GM20000 (cell line): Measurements from ENCODE around the gene LACRT.

Experiments
- DNase-seq: peaks from one replicate; pipeline ENCODE4 v3.0.0; 2012; ENCODE audit warnings: low spot score
- CTCF ChIP-seq: IDR thresholded peaks from 2 replicates; pipeline ENCODE4 v1.5.1; 2012; ENCODE audit warnings: mild to moderate bottlenecking, control low read depth; ENCODE audit errors: extremely low read depth, missing control alignments

LACRT gene

DNA sequence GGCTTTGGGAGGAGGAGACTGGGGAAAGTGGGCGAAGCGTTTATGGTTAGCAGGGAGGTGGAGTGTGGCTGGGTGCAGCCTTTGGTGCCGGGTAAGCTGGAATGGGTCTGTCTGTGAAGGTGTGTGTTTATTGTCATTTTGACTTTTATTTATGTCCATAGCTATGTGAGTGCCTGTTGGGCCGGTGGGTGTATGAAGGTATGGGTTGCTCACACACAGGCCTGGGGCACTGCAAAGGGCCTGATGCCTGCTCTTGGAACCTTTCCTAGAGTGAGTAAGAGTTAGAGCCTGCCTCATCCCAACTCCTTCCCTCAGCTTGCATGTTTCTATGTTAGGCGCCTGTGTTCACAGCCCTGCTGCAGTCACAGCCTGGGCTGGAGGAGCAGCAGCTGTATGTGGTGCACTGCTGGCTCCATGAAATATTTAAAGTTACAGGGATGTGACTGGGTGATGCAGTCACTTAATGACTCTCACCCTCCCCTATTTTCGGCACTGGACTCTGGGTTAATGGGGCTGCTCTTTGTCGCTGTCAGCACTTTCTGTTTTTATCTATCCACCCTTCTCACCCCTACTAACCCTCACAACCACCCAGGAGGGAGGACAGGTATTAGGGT lies 43.6 kb downstream of the LACRT start:
- DNase-seq, result no peak

DNA sequence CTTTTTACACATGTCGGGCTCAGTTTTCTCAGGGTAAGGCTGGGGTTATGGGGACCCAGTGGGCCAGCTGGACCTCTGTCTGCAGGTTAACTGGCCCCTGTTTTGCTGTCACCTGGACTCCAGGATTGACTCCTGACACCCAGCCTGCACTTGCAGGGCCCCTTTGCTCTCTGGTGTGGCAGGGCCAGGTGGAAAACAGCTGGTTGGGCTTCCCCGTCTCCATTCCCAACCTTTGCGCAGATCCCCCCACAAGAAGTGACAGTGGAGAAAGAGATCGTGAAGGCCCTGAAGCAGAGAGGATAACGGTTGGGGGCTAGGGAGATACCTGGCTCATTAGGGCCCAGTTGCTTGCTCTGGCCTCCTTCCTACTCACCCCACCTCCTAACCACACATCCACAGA lies 44.7 kb downstream of the LACRT start:
- no peak for TF ChIP-seq CTCF
- DNase-seq, result no peak

More for the DNA sequence above, 43.6 kb downstream of the LACRT start:
- TF ChIP-seq CTCF, result no peak

DNA sequence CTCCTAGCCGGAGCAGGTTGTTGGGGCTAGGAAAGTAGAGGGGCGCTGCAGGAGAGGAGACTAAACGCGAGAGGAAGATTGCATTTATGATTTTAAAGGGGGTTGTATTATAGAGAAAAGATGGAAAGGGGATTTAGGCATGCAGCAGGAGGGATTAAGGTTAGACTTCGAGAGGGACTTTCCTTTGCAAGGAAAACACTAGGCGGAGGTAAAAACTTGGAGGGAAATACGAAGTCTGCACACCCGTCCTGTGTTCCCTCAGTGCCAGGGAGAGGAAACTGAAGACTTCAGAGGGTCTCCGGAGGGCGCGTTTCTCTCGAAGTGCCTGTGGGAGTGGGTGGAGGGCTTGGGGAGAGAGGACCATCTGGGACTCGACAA lies 45.8 kb downstream of the LACRT start:
- TF ChIP-seq CTCF, result no peak

GRCh38 chr12:54588110-54588889 lies 46.4 kb downstream of the LACRT start, which contains the start of gene PPP1R1A:
PPP1R1A (minus strand) TSS chr12:54588659; CDS start chr12:54588488, 171 bp downstream.
- TF ChIP-seq CTCF, result no peak
- DNase-seq, result no peak

More for the DNA sequence above, 45.8 kb downstream of the LACRT start:
- DNase-seq, result no peak

DNA sequence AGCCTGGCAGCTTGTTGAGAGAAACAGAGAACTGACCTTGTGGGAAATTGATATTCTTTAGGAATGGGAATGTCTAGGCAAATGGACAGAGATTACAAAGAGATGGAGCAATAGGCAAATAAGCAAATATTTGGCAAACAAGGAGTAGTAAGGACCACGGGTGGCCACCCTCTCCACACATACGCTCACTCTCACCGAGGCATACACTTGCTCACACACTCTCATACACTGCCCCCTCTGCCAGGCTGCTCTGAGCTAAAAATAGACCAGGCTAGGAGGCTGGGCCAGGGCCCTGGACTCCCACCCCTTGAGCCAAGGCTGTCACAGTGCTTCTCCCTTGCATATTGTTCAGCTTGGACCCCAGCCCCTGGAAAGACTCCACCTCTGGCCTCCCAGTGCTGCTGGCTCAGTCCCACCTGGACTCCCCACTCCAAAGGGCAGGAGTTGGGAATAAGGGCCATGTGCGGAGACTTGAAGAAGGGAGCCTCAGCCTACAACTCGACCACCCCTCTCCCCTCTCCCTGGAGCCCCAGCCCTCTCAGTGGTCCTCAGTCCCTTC lies 47.3 kb downstream of the LACRT start:
- DNase-seq, result no peak
- no peak for TF ChIP-seq CTCF

DNA sequence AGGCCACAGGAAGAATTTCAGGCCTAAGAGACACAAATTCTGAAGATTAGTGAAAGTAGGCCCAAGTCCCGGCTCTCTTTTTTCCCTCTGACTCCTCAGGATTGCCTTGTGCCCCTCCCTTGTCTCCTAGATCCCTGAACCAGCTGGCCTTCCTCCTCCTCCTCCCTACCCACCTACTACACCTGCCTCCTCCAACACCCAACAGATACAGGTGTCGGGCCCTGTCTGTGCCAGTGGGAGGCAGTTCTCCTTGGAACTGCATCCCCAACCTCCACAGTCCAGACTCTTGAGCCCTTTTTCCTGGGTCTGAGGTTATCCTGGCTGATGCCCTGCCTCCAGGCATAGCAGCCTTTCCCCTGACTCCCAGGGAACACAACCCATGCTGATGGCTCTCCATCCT lies 48.1 kb downstream of the LACRT start:
- no peak for TF ChIP-seq CTCF
- no peak for DNase-seq

DNA sequence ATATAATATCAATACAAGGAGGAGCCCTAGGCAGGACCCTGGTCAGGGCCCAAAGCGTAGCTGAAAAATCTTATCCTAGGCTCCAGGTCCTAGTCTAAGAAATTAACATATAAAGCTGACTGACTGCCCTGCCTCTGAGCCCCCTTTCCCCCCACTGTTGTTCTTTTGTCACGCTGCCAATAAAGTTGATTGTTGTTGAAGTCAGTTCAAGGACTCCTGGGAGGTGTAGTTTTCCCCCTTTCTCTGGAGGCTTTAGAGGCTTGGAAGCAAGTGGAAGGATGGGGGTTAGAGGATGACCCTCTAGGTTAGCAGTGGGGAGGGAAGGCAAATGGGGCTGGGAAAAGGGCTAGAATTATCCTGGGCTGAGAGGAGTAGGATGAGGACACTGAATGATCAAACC lies 49.5 kb downstream of the LACRT start:
- DNase-seq, result no peak
- no peak for TF ChIP-seq CTCF
